NOMO-1 treated with DMSO at 0.1 percent for 48 hours (cell line): Measurements from ENCODE around the gene PTPRT.

ENCODE experiments used
- DNase-seq: peaks from one replicate; lab custom pipeline; 2025; ENCODE audit not compliant: unreplicated experiment; lab: John Stamatoyannopoulos, UW

The PTPRT gene

DNA sequence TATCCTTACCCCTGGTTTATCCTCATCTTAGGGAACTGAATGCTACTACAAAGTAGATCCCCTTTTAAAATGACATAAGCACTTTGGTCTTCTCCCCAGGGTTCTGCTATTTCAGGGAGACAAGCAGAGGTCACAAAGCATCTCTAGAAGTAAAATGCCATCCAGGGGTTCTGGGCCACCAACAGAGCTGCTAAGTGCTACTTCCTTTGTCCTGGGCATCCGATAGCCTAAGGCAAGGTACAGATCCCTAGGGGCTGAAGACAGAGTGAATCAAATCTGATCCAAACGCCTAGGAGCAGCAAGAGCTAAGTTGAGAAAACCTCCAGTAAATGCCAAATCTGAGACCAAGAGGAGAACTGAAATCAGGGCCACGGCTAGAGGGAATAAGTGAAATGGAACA is 161.2 kb downstream of the PTPRT start:
- DNase-seq = no peak

DNA sequence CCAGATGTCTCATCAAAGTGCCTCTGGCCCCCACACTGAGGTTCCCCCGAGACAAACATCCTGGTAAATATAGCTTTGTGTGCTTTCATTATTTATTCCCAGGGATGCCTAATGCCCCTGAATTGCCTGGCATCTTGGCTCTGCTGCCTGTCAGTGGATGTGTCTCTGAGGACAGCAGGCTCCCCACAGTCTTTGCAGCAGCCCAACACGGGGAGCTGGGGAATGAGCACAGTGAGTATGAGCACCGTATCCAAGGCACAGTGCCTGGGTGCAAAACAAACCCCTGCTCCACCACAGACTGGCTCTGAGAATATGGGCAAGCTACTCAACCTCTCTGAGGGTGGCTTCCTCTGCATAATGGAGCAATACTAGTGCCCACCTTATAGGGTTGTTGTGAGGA is 165.9 kb downstream of the PTPRT start:
- no peak for DNase-seq

DNA sequence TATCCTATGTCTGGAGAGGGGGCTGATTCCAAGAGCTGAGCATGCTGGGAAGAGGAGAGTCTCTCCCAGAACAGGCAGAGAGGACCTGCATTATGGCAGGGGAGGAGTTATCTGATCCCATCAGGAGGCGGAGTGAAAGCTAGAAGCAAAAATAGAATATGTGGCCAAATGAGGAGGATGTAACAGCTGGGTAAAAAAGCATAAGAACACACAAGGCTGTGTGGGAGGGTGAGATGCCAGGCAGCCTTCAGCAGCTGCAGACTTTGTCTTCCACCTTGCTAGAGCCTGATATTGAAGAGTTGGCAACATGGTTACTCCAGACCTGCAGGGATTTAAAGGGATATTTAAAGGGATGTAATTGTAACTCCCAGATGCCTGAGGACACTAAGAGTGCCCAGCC is 167.1 kb downstream of the PTPRT start:
- DNase-seq = no peak

DNA sequence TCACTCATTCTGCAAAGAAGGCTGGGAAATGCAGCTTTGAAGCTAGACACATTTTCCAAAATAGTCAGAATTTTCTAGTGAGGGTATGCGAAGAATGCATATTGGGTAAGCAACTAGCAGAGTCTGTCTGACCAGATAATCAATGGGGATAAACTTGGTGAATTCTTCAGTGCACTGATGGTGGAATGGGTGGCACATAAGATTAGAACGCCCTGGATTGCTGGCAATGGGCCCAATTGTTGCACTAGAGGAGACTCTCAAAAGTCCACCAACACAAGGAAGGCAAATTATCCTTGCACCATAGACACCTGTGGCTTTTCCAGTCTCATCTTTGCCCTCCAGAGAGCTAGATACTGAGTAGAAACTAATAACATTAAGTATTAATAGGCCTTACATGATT is 167.6 kb downstream of the PTPRT start:
- DNase-seq = no peak

DNA sequence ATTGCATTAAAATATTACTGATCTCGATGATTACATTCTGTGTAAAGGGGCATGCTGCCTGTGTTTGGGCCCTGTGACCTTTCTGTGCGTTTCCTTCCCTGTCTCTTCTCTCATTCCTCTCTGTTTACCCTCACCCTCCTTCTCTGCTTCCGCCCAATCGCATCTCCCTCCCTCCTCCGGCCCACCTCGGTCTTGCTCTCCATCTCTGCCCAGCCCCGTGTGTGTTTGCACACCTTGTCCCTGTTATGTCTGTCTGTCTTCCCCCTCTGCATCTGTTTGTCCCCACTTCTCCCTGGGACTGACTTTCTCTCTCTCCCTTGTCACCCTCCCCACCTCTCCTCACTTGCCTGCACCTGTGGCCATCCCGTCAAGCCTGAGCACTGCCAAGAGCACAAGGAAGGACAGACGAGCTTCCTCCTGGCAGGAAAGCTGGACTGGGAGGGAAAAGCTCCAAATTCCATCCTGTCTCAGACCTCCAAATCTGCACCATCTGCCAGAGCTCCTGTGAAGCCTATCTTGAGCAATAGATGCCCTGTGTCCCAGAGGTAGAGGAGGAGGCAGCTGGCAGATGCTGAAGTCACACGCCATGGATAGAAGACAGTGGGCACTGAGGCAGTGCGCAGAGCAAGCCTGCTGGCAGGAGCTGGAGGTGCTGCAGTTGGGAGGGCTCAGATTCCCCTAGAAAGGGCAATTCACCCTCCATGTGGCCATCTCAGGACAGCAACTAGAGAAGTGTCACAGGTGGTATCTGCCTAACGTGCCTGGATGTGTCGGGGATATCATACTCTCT is 172.3 kb downstream of the PTPRT start:
- no peak for DNase-seq

DNA sequence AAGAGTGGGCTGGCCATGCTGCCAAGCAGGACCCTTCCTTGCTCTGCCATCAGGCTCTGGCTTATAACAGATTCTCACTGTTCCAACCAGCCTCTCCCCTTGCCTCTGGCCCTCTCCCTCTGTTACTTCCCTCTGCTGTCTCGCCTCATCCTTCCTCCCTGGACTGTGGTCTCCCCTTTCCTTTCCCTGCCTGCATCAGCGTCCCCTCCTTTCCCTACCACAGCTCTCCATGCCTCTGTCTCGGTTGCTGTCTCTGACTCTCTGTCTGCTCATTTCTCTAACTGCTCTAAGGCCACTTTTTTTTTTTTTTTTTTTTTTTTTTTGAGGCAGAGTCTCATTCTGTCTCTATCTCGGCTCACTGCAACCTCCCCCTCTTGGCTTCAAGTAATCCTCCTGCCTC is 173.4 kb downstream of the PTPRT start:
- no peak for DNase-seq

DNA sequence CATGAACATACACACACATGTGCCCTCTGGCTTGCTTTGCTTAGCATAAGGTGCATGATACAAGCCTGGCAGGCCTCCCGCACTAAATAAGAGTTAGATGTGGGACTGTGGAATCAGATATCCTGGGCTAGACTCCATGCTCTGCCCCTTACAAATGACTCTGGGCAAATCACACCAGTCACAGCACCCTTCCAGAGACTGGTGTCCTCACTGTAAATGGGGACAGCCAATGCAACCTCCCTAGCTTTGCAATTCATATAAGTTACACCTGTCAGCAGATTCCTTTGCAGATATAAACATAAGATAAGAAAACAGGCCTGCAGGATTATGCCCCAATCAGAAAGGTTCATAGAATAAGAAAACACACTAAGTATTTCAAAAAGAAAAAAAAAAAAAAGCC is 174.1 kb downstream of the PTPRT start:
- no peak for DNase-seq

DNA sequence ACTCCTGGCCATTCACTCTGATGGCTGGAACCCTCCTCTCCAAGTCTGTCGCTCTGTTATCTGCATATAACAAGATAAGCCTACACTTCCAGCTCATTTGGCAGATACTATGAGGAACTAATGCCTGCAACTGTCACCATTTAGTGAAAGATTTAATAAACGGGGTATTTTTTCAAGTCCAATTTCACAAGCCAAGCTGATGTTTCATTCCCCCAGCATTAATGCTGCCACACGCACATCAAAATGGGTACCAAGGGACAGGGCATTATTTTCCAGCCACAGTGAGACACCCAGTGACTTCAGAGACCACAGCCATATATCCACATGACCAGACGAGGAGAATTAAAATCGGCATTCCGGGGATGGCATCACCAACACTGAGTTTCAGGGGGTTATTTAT is 175.5 kb downstream of the PTPRT start:
- DNase-seq = no peak

DNA sequence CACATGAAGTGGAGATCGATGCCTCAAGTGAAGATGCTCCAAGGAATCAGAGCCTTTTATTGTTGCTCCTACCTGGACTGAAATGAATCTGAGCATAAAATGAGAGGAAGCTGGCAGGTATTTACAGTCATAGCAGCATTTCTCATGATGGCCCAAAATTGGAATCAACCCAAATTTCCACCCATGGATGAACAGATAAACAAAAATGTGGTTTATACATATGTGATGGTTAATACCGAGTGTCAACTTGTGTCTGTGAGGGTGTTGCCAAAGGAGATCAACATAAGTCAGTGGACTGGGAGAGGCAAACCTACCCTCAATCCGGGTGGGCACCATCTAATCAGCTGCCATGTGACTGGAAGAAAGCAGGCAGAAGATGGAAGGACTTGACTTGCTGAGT is 178.2 kb downstream of the PTPRT start:
- no peak for DNase-seq

DNA sequence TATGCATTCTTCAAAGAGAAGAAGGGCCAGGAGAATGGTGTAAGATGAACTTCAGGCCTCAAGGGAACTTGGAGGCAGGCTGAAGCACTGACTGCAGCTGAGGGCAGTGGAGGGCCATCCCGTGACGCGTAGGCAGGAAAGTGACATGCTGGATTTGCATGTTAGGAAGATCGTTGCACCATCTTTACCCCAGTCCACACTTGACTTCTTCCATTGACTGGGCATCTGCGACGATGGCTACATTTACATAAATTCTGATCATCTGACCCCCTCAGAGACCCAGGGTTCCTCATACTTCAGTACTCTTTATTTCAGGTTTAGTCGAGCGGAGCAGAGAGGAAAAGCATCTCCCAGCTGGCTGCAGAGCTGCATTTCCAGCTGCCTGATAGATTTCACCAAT is 180.2 kb downstream of the PTPRT start:
- no peak for DNase-seq

DNA sequence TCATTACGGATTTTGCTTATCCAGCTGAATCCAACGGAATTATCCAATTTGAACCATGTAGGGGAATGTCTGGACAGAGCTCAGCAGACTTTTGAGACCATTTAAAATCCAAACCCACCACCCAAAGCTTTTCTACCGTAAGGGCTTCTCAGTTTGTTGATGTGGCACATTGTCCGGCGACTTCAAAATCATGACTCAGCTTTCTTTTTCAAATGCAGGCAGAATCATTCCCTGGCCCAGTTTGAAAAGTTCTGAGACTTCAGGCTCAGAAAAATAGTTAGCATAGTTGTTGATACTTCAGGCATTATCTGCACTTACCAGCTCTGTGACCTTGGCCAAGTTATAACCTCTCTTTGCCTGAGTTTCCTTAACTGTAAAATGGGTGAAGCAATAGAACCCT is 182.2 kb downstream of the PTPRT start:
- DNase-seq = no peak

DNA sequence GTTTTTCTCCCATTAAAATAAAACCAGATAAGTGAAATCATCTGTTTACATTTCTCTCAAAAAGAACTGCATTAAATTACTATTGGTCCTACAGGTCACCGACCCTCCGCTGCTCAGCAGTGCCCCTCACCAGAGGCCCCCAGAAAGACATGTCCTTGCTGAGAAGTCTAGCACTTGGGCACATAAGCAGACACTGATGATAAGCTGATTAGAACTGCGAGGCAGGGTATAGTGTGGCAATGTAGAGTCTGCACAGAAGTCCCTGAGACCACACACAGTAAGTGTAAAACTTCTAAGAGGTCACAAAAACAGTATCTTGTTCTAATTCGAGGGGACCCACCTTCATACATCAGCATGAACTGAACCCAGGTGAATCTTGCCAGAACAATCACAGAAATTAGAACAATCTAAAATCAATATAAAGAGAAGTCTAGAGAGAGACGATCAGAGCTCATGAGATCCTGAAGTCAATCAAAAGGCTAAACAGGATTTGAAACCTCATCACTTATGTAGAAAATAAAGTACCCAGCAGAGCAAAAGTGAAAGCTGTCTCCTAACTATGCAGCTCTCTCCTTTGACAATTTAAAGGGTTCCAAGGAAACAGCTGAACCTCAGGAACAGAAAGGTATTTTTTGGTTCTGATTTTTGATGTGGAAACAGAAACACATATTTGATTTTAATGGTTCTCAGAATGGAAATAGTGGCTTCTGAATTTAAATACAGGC is 182.9 kb downstream of the PTPRT start:
- no peak for DNase-seq

DNA sequence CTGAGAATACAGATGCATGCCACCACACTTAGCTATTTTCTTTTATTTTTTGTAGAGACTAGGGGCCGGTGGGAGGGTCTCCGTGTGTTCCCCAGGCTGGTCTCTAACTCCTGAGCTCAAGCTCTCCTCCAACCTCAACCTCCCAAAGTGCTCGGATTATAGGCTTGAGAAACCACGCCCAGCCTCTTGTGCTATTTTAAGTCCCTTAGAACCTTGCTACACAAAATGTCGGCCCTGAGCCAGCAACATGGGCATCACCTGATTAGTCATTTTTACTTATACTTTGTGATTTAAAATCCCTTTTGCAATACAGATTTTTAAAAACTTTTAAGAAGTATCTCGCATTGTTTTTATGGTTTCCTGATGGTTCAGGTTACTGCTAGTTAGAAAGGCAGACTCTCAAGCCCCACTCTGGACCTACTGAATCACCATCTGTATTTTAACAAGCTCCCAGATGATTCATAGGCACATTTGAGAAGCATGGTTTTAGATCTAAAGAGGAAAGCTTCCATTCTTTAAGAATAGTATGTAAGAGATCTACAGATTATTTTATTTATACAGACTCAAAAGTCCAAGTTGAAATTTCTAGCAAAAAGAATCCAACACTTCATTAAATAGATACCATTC is 186.3 kb downstream of the PTPRT start:
- no peak for DNase-seq

DNA sequence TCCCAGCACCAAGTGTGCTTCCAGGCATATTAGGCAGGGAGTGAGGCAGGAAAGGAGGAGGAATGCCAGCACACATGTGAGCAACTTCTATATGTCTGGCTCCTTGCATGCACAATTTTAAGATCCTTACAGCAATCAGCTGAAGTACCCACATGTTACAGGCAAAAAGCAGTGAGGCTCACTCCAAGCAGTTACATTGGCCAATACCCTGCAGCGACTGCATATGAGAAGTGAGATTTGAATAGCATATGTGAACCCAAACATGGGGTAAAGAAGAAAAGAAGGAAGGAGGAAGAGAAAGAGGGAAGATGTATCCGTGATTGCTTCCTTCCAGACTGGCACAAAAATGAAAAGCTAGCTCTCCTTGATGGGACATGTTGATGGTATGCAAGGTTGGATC is 193.6 kb downstream of the PTPRT start:
- no peak for DNase-seq

DNA sequence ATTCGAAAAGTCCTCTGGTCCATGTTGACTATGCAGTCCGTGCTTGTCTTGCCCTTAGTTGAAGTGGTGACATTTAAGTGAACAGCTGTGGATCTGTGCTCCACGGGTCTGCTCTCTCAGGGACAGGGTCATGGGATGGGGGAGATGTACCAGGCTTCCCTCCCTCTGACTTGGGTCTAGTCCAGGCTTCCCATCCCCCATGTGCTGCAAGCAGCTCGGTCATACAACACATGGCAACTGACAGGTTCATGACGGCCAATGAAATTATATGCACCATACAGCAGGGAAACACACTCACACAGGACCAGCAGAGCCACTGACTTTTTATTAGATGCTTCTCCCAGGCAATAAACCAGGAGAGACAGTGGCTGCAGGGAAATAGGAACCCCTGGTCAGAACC is 201.4 kb downstream of the PTPRT start:
- no peak for DNase-seq

DNA sequence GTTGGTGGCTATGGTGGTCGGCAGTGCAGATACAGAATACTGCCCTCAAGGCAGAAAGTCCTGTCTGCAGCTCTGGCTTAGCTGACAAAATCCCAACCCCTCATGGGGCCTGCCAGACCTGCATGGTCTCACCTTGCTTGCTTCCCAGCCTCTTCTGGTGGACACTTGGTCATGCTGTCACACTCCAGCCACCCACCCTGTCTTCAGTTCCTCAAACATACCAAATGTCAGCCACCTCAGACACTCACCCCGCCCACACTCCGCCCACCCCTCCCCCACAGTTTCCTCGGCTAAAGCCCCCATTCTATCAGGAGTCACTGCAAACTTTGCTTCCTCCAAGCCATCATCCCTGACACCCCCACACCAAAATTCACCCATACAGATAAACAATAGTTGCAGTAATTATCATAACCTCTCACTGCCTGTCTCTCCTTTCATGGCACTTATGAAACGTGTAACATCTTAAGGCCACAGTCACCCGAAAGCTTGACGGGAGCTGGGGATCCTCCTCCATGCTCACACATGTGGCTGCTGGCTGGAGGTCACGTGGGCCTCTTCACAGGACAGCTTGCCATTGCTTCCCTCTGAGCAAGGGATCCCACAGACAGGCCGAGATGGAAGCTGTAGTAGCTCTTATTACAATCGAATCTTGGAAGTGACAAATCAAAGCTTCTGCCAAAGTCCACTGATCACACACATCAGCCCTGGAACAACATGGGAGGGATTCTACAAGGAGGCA is 202.2 kb downstream of the PTPRT start:
- no peak for DNase-seq

DNA sequence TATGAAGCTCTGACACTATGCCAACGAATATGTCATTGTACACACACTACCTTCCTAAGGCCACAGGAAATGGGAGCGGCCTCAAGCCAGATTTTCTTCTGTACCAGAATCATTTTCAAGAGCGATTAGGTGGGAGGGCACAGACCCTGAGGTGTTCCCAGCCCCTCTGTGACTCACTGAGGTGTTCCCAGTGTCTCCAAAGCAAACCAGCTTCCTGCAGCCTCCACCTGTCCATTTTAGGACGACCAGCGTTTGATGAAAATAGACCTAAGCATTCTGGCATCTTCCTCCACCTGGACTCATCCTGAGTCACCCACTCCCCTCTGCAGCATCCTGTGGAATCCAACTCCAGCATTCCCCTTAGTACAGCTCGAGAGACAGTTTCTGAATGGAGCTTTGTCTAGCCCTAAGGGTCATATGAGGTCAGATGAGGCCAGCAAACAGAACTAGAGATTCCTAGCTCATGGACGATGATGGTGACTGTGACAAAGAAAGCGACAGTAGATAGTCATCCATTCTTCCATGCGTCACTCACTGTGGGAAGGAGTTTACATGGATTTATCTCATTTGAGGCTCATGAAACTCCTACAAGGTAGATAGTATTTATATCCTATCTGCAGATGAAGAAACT is 203.4 kb downstream of the PTPRT start:
- DNase-seq = no peak

DNA sequence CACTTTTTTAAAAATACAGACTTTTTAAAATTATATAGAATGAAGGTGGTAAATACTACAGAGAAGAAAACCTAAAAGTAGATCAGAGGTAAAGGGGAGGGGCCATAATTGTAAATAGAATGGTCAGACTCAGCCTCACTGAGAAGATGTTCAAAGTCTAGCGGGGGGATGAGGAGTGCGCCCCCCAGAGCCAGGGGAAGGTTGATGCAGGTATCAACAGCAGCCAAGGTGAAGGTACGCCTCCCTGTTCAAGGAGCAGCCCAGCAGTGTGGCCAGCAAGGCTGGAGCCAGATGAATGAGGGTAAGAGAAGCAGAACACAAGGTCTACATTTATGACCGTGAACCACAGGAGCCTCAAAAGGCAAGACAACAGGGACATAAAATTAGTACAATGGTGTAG is 204.1 kb downstream of the PTPRT start:
- no peak for DNase-seq

DNA sequence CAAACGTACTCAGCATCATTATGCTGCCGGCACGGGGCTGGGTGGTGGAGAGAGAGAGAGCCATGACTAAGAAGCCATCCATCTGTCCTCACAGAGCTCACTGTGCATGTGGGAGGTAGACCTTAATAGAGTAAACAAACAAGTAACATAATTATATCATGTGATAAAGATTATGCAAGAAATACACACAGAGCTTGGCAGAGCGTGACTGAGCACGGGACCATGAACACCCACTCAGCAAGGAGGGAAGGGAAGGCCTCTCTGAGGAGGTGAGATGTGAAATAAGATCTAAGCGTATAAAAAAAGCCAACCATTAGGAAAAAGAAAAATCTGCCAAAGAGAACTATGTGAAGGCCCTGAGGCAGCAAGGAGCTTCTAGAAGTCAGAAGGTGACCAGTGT is 207.5 kb downstream of the PTPRT start:
- no peak for DNase-seq

DNA sequence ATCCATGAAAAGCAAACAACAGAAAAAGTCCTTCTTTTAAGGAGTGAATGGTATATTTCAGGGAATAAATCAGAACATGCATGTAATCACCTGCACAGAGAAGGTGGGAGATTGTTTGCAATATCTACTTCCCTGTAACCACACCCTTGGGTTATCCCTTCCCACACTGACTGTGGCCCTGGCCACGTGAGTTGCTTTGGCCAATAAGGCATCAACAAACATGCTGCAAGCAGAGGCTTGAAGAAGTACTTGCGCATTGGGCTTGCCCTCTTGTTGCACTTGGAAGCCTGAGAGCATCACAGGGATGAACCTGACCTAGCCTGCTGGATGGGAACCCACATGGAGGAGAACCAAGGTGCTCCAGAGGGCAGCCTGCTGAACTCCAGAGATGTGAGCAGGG is 208.5 kb downstream of the PTPRT start:
- no peak for DNase-seq

DNA sequence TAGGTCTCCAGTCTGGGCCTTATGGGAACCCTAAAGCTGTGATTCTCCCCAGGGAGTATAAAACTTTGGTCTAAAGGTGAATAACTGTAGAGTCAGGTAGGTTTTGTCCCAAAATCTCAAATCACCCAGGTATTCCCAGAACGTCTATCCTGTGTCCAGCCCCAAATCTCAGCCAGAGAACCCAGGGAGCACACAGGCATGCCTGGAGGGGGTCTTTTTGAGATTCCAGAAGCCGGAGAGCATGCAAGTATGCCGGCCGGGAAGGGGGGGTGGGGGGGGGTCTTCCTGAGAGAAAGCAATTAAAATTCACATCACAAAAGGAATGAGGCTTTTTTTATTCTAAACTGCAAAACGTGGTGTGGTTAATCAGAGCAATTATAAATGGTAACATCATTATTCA is 210.0 kb downstream of the PTPRT start:
- no peak for DNase-seq
